Activated naive CD4-positive, alpha-beta T cell treated with anti-CD3 and anti-CD28 coated beads, Interleukin-2, amount 50 U/mL, for 72 hours (primary cell): ENCODE measurements around the gene IL11RA. TPM values are rescaled to one million over a fixed set of nuclear protein-coding genes. Genes with fewer than 3 reads are reported as not detected.

Source experiments
- ATAC-seq, 2 donors: fragments of 150-1000 bp; cut with Tn5 transposase; 2 replicates each; pipeline ENCODE4 v1.10.0; 2021; ENCODE audit warnings: mild to moderate bottlenecking in 2 of 2, moderate library complexity in 2 of 2
- DNase-seq, 2 donors: peaks; one replicate each; pipeline ENCODE4 v3.0.0; 2021 to 2022; ENCODE audit warnings: low spot score in 2 of 2
- H3K27ac Mint-ChIP-seq, 2 donors: one replicate each; pipeline ENCODE4 v1.8.0; 2022; ENCODE audit warnings: mild to moderate bottlenecking in 2 of 2, mixed read lengths in 2 of 2
- H3K36me3 Mint-ChIP-seq, 2 donors: one replicate each; pipeline ENCODE4 v1.8.0; 2022; ENCODE audit warnings: mixed read lengths in 2 of 2
- H3K9me3 Mint-ChIP-seq, 2 donors: one replicate each; pipeline ENCODE4 v1.8.0; 2022; ENCODE audit warnings: mixed read lengths in 2 of 2
- total RNA-seq, 2 donors: library from RNA; stranded (reverse); gene quantifications; one replicate each; pipeline ENCODE4 v1.2.3, GENCODE V29; 2022

Gene IL11RA
- total RNA-seq, 2 donors from 2014 or later: 41.8 to 44.2 TPM

GRCh38 chr9:34663303-34663605, 11.3 kb downstream of the IL11RA start:
- H3K27ac Mint-ChIP-seq: peak overlapping the region in 1 of 2 donors; percentile 81
- peaks cover 0 to 6% of the 10 kb centered on the region in 2 donors for H3K36me3 Mint-ChIP-seq
- ATAC-seq (no peak), DNase-seq (no peak)
- H3K9me3 Mint-ChIP-seq: no peaks in the 10 kb centered on the region

- H3K27ac Mint-ChIP-seq: peak overlapping the region in 1 of 2 donors; percentile 81
- peaks cover 5 to 7% of the 10 kb centered on the region in 2 donors for H3K9me3 Mint-ChIP-seq
- H3K36me3 Mint-ChIP-seq: peaks cover 8 to 13% of the 10 kb centered on the region in 2 donors
- ATAC-seq: peak; percentile 60 to 66
- DNase-seq: peak; percentile 65 to 84
Observed at GRCh38 chr9:34664281-34665066, 12.5 kb downstream of the IL11RA start.

- peak in 1 of 2 donors; percentile 33 for ATAC-seq
- Mint-ChIP-seq H3K27ac (peak overlapping the region in 1 of 2 donors; percentile 81), H3K36me3 (peaks cover 13 to 18% of the 10 kb centered on the region in 2 donors), H3K9me3 (peaks cover 5 to 12% of the 10 kb centered on the region in 2 donors)
- peak in 1 of 2 donors; percentile 82 for DNase-seq
Observed at GRCh38 chr9:34665067-34665380, 13.0 kb downstream of the IL11RA start.

GRCh38 chr9:34665381-34666250, 13.6 kb downstream of the IL11RA start:
- ATAC-seq (peak; percentile 80 to 84), DNase-seq (peak; percentile 80 to 84)
- Mint-ChIP-seq H3K9me3 (peaks cover 5 to 12% of the 10 kb centered on the region in 2 donors), H3K27ac (peak overlapping the region; percentile 81 to 94), H3K36me3 (peaks cover 13 to 18% of the 10 kb centered on the region in 2 donors)

GRCh38 chr9:34669809-34670562, 18.0 kb downstream of the IL11RA start:
- no peak overlapping the region for H3K27ac Mint-ChIP-seq
- no peak for ATAC-seq
- peaks cover 11 to 13% of the 10 kb centered on the region in 2 donors for H3K36me3 Mint-ChIP-seq

GRCh38 chr9:34671307-34671706, 19.3 kb downstream of the IL11RA start:
- Mint-ChIP-seq H3K9me3 (peaks cover 5 to 12% of the 10 kb centered on the region in 2 donors), H3K27ac (no peak overlapping the region), H3K36me3 (peaks cover 11 to 13% of the 10 kb centered on the region in 2 donors)
- ATAC-seq: no peak
- DNase-seq: no peak

More at GRCh38 chr9:34669809-34670562, 18.0 kb downstream of the IL11RA start:
- DNase-seq: no peak
- peaks cover 5 to 12% of the 10 kb centered on the region in 2 donors for H3K9me3 Mint-ChIP-seq

- ATAC-seq: no peak
- peaks cover under 1 to 5% of the 10 kb centered on the region in 2 donors for H3K9me3 Mint-ChIP-seq
- H3K27ac Mint-ChIP-seq: no peak overlapping the region
- peaks cover 5% of the 10 kb centered on the region in 2 donors for H3K36me3 Mint-ChIP-seq
- no peak for DNase-seq
Observed at GRCh38 chr9:34674440-34674839, 22.5 kb downstream of the IL11RA start.

GRCh38 chr9:34675048-34675714, 23.2 kb downstream of the IL11RA start:
- DNase-seq (peak in 1 of 2 donors; percentile 55), ATAC-seq (peak; percentile 44 to 85)
- no peaks in the 10 kb centered on the region for H3K9me3 Mint-ChIP-seq
- no peak overlapping the region for H3K27ac Mint-ChIP-seq
- H3K36me3 Mint-ChIP-seq: no peaks in the 10 kb centered on the region

- Mint-ChIP-seq H3K9me3 (no peaks in the 10 kb centered on the region), H3K36me3 (no peaks in the 10 kb centered on the region), H3K27ac (peak overlapping the region in 1 of 2 donors; percentile 8)
- DNase-seq: no peak
- no peak for ATAC-seq
Observed at GRCh38 chr9:34675869-34676268, 23.9 kb downstream of the IL11RA start.

- no peaks in the 10 kb centered on the region for H3K36me3 Mint-ChIP-seq
- DNase-seq (no peak), ATAC-seq (peak; percentile 95 to 97)
- no peak overlapping the region for H3K27ac Mint-ChIP-seq
- no peaks in the 10 kb centered on the region for H3K9me3 Mint-ChIP-seq
Observed at GRCh38 chr9:34684145-34684544, 32.2 kb downstream of the IL11RA start.

- Mint-ChIP-seq H3K9me3 (no peaks in the 10 kb centered on the region), H3K27ac (no peak overlapping the region), H3K36me3 (no peaks in the 10 kb centered on the region)
- DNase-seq (no peak), ATAC-seq (no peak)
Observed at GRCh38 chr9:34684816-34685215, 32.8 kb downstream of the IL11RA start.

- H3K36me3 Mint-ChIP-seq: no peaks in the 10 kb centered on the region
- ATAC-seq: no peak
- DNase-seq: no peak
- H3K9me3 Mint-ChIP-seq: no peaks in the 10 kb centered on the region
- no peak overlapping the region for H3K27ac Mint-ChIP-seq
Observed at GRCh38 chr9:34685591-34685990, 33.6 kb downstream of the IL11RA start.

GRCh38 chr9:34686231-34686630, 34.2 kb downstream of the IL11RA start:
- DNase-seq (no peak), ATAC-seq (no peak)
- no peaks in the 10 kb centered on the region for H3K9me3 Mint-ChIP-seq
- H3K36me3 Mint-ChIP-seq: no peaks in the 10 kb centered on the region
- H3K27ac Mint-ChIP-seq: no peak overlapping the region

- Mint-ChIP-seq H3K36me3 (no peaks in the 10 kb centered on the region), H3K27ac (no peak overlapping the region), H3K9me3 (no peaks in the 10 kb centered on the region)
- no peak for DNase-seq
- ATAC-seq: no peak
Observed at GRCh38 chr9:34686732-34687131, 34.7 kb downstream of the IL11RA start.

- Mint-ChIP-seq H3K9me3 (no peaks in the 10 kb centered on the region), H3K36me3 (no peaks in the 10 kb centered on the region), H3K27ac (no peak overlapping the region)
- ATAC-seq (no peak), DNase-seq (no peak)
Observed at GRCh38 chr9:34687276-34688030, 35.5 kb downstream of the IL11RA start.
